GM23338 (cell line): Measurements from ENCODE around the gene SREBF2. TPM values are rescaled to one million over a fixed set of nuclear protein-coding genes. Genes with fewer than 3 reads are reported as not detected.

Source experiments
- ATAC-seq: fragments of 200-7000 bp; cut with Tn5 transposase; 3 replicates; pipeline ENCODE4 v1.9.1; 2020
- DNase-seq: peaks from one replicate; pipeline ENCODE4 v3.0.0-alpha.2; 2015; ENCODE audit warnings: low spot score
- H2AFZ ChIP-seq: fragments of 200-600 bp; sonication (generic); 2 replicates; pipeline ENCODE4 v1.8.0; 2016; ENCODE audit warnings: antibody characterized with exemption, mild to moderate bottlenecking, moderate library complexity
- H3F3A ChIP-seq: fragments of 200-600 bp; sonication (generic); replicated peaks from 2 replicates; pipeline ENCODE4 v1.8.0; 2017; ENCODE audit warnings: antibody characterized with exemption, mixed run types, low read depth
- H3K27ac ChIP-seq: fragments of 200-600 bp; sonication (generic); 2 replicates; pipeline ENCODE4 v1.6.1; 2016; ENCODE audit warnings: low read depth
- H3K27me3 ChIP-seq: fragments of 200-600 bp; sonication (generic); 2 replicates; pipeline ENCODE4 v1.8.0; 2016; ENCODE audit warnings: mild to moderate bottlenecking, mixed run types, moderate library complexity; ENCODE audit not compliant: insufficient read depth
- H3K36me3 ChIP-seq: fragments of 200-600 bp; sonication (generic); 2 replicates; pipeline ENCODE4 v1.8.0; 2016; ENCODE audit warnings: mild to moderate bottlenecking; ENCODE audit not compliant: insufficient read depth
- H3K4me1 ChIP-seq: fragments of 200-600 bp; sonication (generic); 2 replicates; pipeline ENCODE4 v1.8.0; 2016; ENCODE audit warnings: mild to moderate bottlenecking, moderate library complexity; ENCODE audit not compliant: insufficient read depth
- H3K4me2 ChIP-seq: fragments of 200-600 bp; sonication (generic); 2 replicates; pipeline ENCODE4 v1.7.1; 2017; ENCODE audit warnings: mixed run types
- H3K4me3 ChIP-seq: fragments of 200-600 bp; sonication (generic); 2 replicates; pipeline ENCODE4 v1.6.1; 2016; ENCODE audit warnings: mixed run types
- H3K79me2 ChIP-seq: fragments of 200-600 bp; sonication (generic); replicated peaks from 2 replicates; pipeline ENCODE4 v1.8.0; 2017; ENCODE audit warnings: mild to moderate bottlenecking; ENCODE audit not compliant: insufficient read depth
- H3K9me2 ChIP-seq: fragments of 200-600 bp; sonication (generic); 2 replicates; pipeline ENCODE4 v1.8.0; 2017; ENCODE audit not compliant: insufficient read depth
- H4K20me1 ChIP-seq: fragments of 200-600 bp; sonication (generic); replicated peaks from 2 replicates; pipeline ENCODE4 v1.8.0; 2017; ENCODE audit warnings: mild to moderate bottlenecking; ENCODE audit not compliant: insufficient read depth
- H3K27ac Mint-ChIP-seq: 2 replicates; pipeline ENCODE4 v1.8.0; 2020; ENCODE audit warnings: inconsistent platforms, mild to moderate bottlenecking, moderate library complexity, mixed read lengths
- H3K27me3 Mint-ChIP-seq: 3 replicates; pipeline ENCODE4 v1.8.0; 2022; ENCODE audit warnings: low read depth, mild to moderate bottlenecking, moderate library complexity, mixed read lengths, inconsistent platforms; ENCODE audit not compliant: insufficient read depth, poor library complexity
- H3K36me3 Mint-ChIP-seq: 3 replicates; pipeline ENCODE4 v1.8.0; 2021; ENCODE audit warnings: low read depth, mild to moderate bottlenecking, inconsistent platforms, moderate library complexity, mixed read lengths
- H3K4me1 Mint-ChIP-seq: 3 replicates; pipeline ENCODE4 v1.8.0; 2020; ENCODE audit warnings: mild to moderate bottlenecking, inconsistent platforms, mixed read lengths
- H3K4me3 Mint-ChIP-seq: 3 replicates; pipeline ENCODE4 v1.8.0; 2021; ENCODE audit warnings: moderate library complexity, mild to moderate bottlenecking, inconsistent platforms, mixed read lengths
- H3K9me3 Mint-ChIP-seq: 3 replicates; pipeline ENCODE4 v1.8.0; 2020; ENCODE audit warnings: moderate library complexity, mild to moderate bottlenecking, inconsistent platforms, mixed read lengths
- CREB1 ChIP-seq: fragments of 250-450 bp; sonication (Bioruptor Pico); IDR thresholded peaks from 2 replicates; pipeline ENCODE4 v1.5.0; 2020; ENCODE audit warnings: low read depth, mild to moderate bottlenecking, moderate library complexity
- NANOG ChIP-seq: IDR thresholded peaks from 2 replicates; pipeline ENCODE4 v1.6.1; 2016; ENCODE audit warnings: antibody characterized with exemption, borderline replicate concordance
- POLR2AphosphoS5 ChIP-seq: IDR thresholded peaks from 2 replicates; pipeline ENCODE4 v1.6.1; 2016; ENCODE audit warnings: antibody characterized with exemption, low read depth
- ZNF331 ChIP-seq: fragments of 250-450 bp; sonication (Bioruptor Pico); IDR thresholded peaks from 2 replicates; pipeline ENCODE4 v1.5.0; 2020; ENCODE audit warnings: low read depth, mild to moderate bottlenecking, moderate library complexity
- polyA plus RNA-seq: library from polyadenylated mRNA; unstranded; fragments of >200 nt; fragmentation: Nextera tagmentation; extraction: Ambion mirVana; gene quantifications from 2 replicates; pipeline ENCODE4 v1.2.1, GENCODE V29; 2016
- total RNA-seq: library from RNA; depleted of rRNA; stranded (reverse); fragments of >200 nt; shearing (Covaris generic); gene quantifications from 2 replicates; pipeline ENCODE4 v1.2.3, GENCODE V29; 2014
- TF ChIP-seq, protein P1 (sequence below): IDR thresholded peaks from one replicate; pipeline ENCODE4 v1.6.1; 2018; ENCODE audit warnings: antibody characterized with exemption; ENCODE audit not compliant: unreplicated experiment

SREBF2 gene
- total and polyA plus RNA-seq, 2 experiments from 2014 or later = 48.7 to 163 TPM

- Mint-ChIP-seq H3K9me3 (no peaks in the 10 kb centered on the region; the same call in 2 of the 3 replicates), H3K4me3 (no peak overlapping the region)
- no peak overlapping the region for H3K4me2 ChIP-seq
These were observed 39.0 kb upstream of the SREBF2 start for GRCh38 chr22:41793871-41794270.

DNA sequence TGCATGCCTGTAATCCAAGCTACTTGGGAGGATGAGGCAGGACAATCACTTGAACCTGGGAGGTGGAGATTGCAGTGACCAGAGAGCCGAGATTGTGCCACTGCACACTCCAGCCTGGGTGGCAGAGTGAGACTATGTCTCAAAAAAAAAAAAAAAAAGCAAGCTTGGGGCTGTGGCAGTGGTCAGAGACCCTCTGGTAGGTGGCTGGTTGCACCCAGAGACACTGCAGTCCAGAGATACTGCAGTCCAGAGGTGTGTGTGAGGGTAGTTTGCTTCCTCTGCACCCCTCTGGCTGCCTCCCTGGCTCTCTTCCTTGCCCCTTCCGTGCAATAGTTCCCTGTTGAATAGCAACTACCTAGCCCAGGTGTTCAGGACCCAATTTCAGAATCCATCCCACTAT lies 34.2 kb upstream of the SREBF2 start:
- no peak overlapping the region for H3K4me2 ChIP-seq
- H3K36me3 ChIP-seq = no peaks in the 10 kb centered on the region; the same call in 1 of the 2 replicates
- no peak overlapping the region for H3K27ac Mint-ChIP-seq
- H3K79me2 ChIP-seq = peaks cover 26% of the 10 kb centered on the region
- H3K9me3 Mint-ChIP-seq = no peaks in the 10 kb centered on the region
- H3F3A ChIP-seq = peaks cover 8% of the 10 kb centered on the region; the same call in 1 of the 2 replicates
- no peak overlapping the region for H2AFZ ChIP-seq
- peaks cover 2% of the 10 kb centered on the region; the same call in 2 of the 3 replicates for H3K36me3 Mint-ChIP-seq
- no peaks in the 10 kb centered on the region for H3K9me2 ChIP-seq
- H3K4me3 ChIP-seq = no peak overlapping the region
- H3K4me3 Mint-ChIP-seq = no peak overlapping the region
- peaks cover 19% of the 10 kb centered on the region for H3K4me1 ChIP-seq
- H3K27me3 Mint-ChIP-seq = peaks cover 5% of the 10 kb centered on the region
- no peaks in the 10 kb centered on the region for H3K27me3 ChIP-seq
- H3K27ac ChIP-seq = no peak overlapping the region
- DNase-seq (no peak), ATAC-seq (no peak)
- peaks cover 22% of the 10 kb centered on the region for H3K4me1 Mint-ChIP-seq
- H4K20me1 ChIP-seq = peaks cover 3% of the 10 kb centered on the region; the same call in 1 of the 2 replicates
- TF ChIP-seq, protein P1, sequence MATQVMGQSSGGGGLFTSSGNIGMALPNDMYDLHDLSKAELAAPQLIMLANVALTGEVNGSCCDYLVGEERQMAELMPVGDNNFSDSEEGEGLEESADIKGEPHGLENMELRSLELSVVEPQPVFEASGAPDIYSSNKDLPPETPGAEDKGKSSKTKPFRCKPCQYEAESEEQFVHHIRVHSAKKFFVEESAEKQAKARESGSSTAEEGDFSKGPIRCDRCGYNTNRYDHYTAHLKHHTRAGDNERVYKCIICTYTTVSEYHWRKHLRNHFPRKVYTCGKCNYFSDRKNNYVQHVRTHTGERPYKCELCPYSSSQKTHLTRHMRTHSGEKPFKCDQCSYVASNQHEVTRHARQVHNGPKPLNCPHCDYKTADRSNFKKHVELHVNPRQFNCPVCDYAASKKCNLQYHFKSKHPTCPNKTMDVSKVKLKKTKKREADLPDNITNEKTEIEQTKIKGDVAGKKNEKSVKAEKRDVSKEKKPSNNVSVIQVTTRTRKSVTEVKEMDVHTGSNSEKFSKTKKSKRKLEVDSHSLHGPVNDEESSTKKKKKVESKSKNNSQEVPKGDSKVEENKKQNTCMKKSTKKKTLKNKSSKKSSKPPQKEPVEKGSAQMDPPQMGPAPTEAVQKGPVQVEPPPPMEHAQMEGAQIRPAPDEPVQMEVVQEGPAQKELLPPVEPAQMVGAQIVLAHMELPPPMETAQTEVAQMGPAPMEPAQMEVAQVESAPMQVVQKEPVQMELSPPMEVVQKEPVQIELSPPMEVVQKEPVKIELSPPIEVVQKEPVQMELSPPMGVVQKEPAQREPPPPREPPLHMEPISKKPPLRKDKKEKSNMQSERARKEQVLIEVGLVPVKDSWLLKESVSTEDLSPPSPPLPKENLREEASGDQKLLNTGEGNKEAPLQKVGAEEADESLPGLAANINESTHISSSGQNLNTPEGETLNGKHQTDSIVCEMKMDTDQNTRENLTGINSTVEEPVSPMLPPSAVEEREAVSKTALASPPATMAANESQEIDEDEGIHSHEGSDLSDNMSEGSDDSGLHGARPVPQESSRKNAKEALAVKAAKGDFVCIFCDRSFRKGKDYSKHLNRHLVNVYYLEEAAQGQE = no peak
- TF ChIP-seq POLR2AphosphoS5 (no peak), ZNF331 (CRISPR knock-in tag) (no peak), CREB1 (no peak), NANOG (no peak)

More at GRCh38 chr22:41793871-41794270, 39.0 kb upstream of the SREBF2 start:
- DNase-seq (no peak), ATAC-seq (no peak)
- Histone ChIP-seq H3K9me2 (no peaks in the 10 kb centered on the region), H3K27ac (no peak overlapping the region), H3K79me2 (no peaks in the 10 kb centered on the region), H3K4me1 (no peaks in the 10 kb centered on the region), H3F3A (no peaks in the 10 kb centered on the region; the same call in 1 of the 2 replicates), H2AFZ (no peak overlapping the region), H4K20me1 (no peaks in the 10 kb centered on the region; the same call in 1 of the 2 replicates), H3K4me3 (no peak overlapping the region), H3K36me3 (no peaks in the 10 kb centered on the region), H3K27me3 (no peaks in the 10 kb centered on the region)
- no peak for TF ChIP-seq NANOG
- TF ChIP-seq, protein P1 = no peak
- H3K4me1 Mint-ChIP-seq = peaks cover under 1% of the 10 kb centered on the region; the same call in 1 of the 3 replicates
- no peaks in the 10 kb centered on the region for H3K27me3 Mint-ChIP-seq
- H3K27ac Mint-ChIP-seq = no peak overlapping the region
- no peaks in the 10 kb centered on the region for H3K36me3 Mint-ChIP-seq
